Putamen (tissue), 1 donor: ENCODE results near the gene DCTN4.

Experiments
- DNase-seq: peaks from one replicate; pipeline ENCODE4 v3.0.0-alpha.2; 2016; ENCODE audit warnings: low spot score

Gene DCTN4

GRCh38 chr5:150740992-150741391, 17.8 kb downstream of the DCTN4 start:
- no peak for DNase-seq

- no peak for DNase-seq
Observed at GRCh38 chr5:150738862-150739261, 20.0 kb downstream of the DCTN4 start.

DNA sequence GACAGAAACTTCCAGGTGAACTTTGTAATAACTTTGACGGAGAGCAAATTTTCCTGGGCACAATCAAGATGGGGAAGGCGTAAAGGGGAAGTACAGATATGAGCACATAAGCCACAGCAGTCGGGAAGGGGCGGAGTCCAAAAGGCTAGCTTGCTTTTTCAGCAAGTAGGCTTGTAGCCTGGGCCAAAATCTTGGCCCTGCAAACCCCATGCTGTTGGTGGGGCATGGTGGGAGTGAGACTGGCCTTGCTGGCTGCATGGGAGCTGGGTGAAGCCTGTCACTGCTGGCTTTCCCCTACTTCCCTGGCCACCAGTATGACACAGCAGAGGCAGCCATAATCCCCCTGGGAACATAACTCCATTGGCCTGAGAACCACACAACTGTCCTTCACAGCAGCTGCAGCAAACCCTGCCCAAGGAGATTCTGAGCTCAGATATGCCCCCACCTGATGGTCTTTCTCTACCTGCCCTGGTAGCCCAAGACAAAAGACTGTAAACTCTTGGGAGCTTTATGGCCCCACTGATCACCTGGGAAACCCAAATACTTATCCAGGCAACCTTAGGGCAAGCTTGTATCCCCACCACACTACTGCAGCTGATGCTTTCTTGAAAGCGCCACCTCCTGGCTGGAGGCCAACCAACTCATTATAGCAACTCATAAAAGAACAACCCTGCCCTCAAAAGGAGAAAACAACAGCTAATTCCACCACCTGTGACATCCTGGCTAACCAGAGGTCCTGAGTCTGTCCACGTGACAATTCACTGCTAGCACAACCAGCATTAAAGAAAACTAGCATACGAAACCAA, 24.0 kb downstream of the DCTN4 start:
- DNase-seq = peak; percentile 19

DNA sequence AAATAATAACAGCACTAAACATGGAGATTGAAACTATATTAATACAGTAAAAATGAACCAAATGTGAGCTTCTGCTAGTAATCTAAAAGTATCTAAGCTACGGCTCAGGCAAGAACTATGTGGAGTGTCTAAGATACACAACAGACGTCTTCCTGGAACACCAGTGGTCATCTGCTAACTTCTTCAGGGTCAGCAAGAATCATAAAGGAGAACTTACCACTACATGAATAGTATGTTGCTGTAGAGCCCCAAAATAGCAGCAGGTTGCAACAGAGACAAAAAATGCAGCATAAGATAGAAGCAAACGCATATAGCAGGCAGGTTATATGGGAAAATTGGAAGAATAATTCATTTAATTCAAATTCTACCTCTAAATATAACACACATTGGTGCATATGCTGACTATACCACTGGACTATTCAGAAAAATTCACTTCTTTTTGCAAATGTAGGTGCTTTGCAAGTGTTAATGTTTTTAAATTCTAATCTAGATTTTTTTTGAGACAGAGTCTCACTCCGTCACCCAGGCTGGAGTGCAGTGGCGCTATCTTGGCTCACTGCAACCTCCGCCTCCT, 27.1 kb downstream of the DCTN4 start:
- DNase-seq = peak; percentile 32

DNA sequence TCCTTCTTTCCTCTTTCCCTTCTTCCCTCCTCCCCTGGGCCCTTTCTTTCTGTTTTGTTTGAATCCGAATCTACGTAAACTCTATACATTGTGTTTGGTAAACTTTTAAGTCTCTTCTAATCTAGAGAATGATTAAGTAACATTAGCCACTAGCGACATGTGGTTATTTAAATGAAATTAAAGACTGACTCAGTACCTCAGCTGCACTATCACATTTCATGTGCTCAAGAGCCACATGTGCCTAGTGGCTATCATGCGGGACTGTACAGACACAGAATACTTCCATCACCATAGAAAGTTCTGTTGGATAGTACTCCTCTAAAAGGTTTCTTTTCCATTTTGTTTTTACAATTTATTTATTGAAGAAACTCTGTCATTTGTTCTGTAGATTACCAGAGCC, 29.0 kb downstream of the DCTN4 start:
- DNase-seq = no peak

DNA sequence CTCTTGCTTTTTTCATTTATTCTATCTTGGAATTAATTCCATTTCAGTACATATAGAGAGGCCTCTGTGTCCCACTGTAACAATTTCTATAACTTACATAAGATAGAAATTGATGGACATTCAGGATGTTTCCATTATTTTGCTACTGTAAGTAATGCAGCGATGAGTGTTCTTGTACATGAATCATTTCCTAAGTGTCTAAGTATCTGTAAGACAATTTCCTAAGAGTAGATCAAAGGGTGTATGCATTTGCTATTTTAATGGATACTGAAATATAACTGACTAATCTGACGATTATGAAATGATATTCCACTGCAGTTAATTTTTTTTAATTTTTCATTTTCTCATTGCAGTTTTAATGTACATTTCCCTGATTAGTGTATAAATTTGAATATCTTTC, 35.0 kb downstream of the DCTN4 start:
- no peak for DNase-seq

DNA sequence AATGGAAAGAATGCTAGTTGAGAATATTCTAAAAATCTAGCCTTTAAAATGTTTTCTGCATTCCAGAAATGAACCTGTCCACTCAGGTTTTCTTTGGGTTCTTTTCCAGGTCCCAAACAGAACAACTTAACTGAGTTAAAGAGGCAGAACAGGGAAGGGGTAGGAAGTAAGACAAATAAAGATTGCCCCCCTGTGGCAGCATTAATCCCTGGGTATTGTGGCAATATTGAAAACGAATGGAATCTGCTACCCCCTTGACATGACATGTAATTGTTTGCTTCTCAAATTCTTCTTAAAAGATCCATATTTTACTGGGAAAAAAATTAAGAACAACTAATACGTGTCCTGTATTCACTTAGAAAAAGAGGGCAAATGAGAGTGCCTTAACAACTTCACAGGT, 48.7 kb downstream of the DCTN4 start:
- DNase-seq = no peak

- DNase-seq = no peak
Observed at GRCh38 chr5:150706776-150707390, 51.9 kb downstream of the DCTN4 start.

DNA sequence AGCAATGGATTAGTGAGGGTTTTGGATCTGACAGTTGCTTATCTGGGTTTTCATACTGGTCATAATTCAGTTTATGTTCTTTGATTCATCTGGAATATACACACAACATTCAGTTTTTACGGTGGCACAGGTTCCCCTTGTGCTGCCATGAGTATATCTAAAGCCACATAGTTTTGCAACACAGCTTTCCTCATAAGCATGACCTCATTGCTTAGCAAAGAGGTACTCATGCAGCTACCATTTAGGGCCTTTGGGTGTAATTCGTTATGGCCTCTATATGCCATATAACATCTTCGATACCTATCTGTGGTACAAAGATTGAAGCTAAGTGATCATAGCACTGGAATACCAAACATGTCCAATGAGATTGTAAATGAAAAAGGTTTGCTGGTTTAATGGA, 55.1 kb downstream of the DCTN4 start:
- no peak for DNase-seq

DNA sequence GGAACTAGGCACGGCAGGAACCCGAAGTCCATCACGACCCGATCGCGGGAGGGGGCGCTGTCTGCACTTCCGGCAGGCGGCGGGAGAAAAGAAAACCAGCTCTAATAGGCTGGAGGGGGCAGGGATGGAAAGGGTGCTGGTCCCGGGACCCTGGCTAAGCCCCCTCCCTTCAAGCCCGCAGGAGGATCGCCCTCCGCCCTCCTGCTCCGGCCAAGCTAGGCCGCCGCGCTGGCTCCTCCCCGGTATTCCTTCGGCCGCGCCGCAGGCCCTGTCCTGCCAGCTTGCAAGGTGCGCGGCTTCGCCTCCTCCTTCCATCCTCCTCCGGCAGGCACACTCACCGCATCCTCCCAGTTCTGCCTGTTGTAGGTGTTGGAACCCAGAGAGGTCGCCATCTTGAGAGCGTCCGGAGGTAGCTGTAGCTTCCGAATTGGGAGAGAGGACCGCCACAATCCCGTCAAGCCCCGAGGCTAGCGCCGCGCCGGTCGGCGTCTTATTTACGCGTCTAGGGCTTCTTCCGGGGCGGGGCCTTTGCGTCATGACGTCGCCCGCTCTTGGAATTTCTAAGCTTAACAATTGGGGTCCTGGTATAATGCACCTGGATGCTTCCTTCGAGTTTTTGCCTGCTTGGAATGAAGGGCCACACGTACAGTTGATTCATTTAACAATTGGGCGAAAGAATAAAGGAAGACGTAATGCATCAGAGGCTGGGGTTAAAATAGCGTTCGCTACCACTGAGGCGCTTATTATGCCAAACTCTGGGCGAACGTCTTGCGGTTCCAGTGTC, 58.0 kb downstream of the DCTN4 start, which contains the start of gene RBM22:
TSS of gene RBM22 (minus strand) at position 469 of the 784 bp plus-strand sequence. CDS start at position 392, 77 bp downstream.
- DNase-seq = peak; percentile 94

GRCh38 chr5:150700246-150700593, 58.6 kb downstream of the DCTN4 start:
- DNase-seq = no peak

DNA sequence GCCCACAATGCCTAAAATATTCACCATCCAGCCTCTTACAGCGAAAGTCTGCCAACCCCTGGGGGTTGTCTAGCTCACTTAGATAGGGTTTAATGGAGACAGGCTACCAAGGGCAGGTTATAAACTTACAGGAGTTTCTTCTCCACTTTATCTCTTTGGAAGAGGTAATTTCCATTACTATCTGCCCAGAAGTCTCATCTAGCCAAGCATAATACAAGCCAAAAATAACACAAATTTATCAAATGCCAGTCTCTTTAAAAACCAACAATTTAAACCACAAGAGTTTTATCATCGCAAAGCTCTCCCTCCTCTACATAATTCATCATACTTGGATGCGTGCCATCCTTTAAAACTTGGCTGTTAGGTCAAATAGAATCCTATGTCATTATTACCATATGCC, 64.2 kb downstream of the DCTN4 start:
- DNase-seq = no peak

DNA sequence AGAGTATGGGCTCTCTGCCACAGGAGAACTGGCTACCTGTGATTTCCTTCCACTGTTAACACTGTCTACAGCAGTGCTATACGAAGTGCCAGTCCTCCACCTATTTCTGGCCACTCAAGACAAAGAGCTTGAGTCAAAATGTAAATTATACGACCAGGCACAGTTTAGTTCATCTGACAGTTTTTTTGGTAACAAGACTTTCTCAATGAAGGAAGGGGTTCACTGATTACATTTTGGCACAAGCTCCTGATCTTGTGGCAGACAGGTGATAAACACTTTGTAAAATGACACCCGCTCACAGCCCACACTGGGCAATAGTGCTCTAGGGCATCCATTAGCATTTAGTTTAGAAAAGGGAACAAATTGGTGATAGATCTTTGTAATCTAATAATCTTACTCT, 66.5 kb downstream of the DCTN4 start:
- no peak for DNase-seq

GRCh38 chr5:150690760-150691159, 68.1 kb downstream of the DCTN4 start:
- DNase-seq = no peak

- no peak for DNase-seq
Observed at GRCh38 chr5:150689120-150689519, 69.7 kb downstream of the DCTN4 start.

DNA sequence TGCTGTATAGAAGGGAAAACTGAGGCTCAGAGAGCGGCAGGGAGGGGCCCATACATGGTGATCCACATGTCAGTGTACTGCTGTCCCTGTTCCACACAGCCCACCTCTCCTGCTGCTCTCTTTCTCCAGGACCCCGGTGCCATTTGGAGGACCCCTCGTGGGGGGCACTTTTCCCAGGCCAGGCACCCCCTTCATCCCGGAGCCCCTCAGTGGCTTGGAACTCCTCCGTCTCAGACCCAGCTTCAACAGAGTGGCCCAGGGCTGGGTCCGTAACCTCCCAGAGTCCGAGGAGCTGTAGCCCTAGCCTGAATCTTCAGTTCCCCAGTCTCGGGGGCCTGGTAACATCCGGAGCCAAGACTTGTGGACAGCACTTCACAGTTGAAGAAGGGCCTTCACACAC, 82.2 kb downstream of the DCTN4 start:
- DNase-seq = no peak

- no peak for DNase-seq
Observed at GRCh38 chr5:150675069-150675468, 83.7 kb downstream of the DCTN4 start.

DNA sequence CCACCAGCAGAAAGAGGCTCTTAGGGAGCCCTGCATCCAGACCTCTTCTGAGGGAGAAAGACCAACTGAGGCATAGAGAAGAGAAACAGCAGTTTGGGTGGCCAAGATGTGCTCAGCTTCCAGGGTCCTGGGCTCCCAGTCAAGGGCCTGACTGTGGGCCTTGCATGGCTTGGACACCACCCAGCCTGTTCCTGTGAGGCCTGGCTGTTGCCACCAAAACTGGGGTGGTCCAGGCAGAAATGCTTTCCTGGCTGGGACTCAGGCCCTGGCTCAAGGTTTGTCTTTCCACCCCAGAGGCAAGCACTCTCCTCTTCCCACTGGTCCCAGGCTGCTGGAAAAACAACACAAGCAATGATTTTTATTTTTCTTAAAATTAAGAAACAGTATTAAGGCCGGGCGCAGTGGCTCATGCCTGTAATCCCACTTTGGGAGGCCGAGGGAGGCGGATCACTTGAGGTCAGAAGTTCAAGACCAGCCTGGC, 84.4 kb downstream of the DCTN4 start:
- DNase-seq = no peak

- DNase-seq = no peak
Observed at GRCh38 chr5:150672884-150673275, 85.9 kb downstream of the DCTN4 start.

DNA sequence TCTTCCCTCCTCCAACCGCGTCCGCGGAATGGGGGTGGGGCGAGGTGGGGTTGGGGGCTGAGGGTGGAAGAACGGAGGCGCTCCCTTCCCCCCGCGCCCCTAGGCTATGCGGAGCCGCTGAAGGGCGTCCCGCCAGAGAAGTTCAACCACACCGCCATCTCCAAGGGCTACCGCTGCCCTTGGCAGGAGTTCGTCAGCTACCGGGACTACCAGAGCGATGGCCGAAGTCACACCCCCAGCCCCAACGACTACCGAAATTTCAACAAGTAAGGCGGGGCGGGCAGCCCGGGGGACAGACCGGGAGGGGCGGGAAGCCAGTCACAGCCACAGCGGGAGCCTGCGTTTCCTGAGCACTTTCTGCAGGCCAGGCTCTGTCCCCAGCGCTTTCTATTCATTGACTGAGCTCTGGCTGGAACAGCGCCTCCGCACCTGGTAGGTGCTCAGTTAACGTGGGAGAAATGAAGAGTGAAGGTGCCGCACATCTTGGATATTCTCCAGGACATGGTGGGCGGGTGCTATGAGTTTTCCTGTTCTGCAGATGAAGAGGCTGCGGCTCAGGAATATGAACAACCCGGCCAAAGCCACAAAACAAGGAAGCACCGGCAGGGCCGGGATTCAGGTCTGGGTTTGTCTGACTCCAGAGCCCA, 86.5 kb downstream of the DCTN4 start:
- peak; percentile 70 for DNase-seq

- DNase-seq = no peak
Observed at GRCh38 chr5:150671509-150672236, 87.1 kb downstream of the DCTN4 start.
